Hematopoietic multipotent progenitor cell treated with erythropoietin and hydrocortisone succinate and interleukin-3 and kit ligand, for 15 days (in vitro differentiated cells): ENCODE data around the gene RNF151.
"Not testable (repeated sequence)": the region's sequence is repeated elsewhere in the genome, so short reads cannot be mapped to it uniquely, and the experiment has no call there.

ENCODE experiments used
- DNase-seq: peaks from one replicate; pipeline ENCODE4 v3.0.0-alpha.2; 2015; ENCODE audit warnings: low spot score

RNF151 gene, protein sequence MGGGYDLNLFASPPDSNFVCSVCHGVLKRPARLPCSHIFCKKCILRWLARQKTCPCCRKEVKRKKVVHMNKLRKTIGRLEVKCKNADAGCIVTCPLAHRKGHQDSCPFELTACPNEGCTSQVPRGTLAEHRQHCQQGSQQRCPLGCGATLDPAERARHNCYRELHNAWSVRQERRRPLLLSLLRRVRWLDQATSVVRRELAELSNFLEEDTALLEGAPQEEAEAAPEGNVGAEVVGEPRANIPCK

DNA sequence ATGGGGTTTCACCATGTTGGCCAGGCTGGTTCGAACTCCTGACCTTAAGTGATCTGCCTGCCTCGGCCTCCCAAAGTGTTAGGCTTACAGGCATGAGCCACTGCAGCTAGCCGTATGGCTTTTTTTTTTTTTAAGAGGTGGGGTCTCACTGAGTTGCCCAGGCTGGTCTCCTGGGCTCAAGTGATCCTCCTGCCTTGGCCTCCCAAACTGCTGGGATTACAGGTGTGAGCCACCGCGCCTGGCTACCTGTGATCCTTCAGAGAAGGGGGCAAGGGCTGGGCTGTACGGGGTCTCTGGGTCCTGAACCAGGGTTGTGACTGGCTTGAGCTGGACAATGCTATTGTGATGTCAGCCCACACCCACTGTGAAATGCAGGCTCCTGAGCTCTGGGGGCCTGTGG is at the start of gene RNF151:
Gene RNF151 (plus strand): TSS at position 397 of the 400 bp plus-strand sequence. CDS start 26 bp downstream, outside the sequence.
- no peak for DNase-seq

DNA sequence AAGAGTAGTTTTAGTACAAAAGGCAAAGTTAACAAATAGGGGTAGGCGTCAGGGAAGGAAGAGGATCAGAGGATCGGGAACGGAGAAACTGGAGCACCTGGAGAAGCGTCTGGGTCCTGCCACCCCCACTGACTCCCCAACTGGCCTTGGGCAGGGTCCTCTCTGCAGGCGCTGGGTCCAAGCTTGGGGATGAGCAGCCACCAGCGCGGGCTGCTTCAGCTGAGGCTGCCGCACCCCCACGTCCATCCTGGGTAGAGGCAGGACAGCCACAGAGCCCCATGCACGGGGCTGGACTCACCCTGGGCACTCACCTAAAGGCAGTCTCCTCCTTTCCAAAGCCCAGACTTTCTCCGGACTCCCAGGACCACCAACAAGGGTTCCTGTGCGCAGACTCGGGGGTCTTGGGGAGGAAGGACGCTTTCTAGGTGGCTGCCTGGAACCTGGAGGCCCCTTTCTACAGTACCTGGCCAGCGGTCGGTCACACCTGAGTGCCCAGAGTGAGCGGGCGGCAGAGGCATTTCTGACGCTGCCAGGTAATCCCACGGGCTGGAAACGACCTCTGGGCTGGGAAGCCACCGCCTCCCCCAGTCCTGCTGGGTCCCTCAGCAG is 49.5 kb upstream of the RNF151 start:
- no peak for DNase-seq

DNA sequence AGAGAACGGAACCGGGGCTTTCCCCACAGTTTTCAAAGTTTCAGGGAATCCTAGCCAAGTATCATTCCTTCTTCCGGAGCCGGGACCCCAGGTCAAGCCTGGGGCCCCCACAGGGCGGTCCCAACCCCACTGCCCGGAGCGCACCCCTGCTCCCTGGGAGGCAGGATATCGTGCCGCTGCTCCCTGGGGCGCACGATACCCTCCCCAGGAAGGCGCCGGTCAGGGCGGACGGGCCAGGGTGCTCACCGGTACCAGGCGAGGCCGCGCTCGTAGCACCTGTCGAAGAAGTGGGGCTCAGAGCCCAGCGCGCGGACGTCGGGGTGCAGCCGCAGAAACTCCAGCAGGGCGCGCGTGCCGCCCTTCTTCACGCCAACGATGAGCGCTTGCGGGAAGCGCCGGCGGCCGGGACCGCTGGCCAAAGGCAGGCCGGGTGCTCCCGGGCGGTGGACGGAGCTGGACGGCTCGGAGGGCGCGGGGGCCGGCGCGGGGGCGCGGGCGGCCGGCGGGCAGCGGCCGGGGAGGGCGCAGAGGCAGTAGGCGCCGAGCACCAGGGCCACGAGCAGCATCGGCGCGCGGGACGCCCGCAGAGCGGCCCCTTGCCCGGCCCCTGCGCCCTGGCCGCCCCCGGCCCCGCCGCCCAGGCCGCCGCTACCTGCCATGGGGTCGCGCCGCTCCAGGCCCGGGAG is 48.8 kb upstream of the RNF151 start:
- no peak for DNase-seq

DNA sequence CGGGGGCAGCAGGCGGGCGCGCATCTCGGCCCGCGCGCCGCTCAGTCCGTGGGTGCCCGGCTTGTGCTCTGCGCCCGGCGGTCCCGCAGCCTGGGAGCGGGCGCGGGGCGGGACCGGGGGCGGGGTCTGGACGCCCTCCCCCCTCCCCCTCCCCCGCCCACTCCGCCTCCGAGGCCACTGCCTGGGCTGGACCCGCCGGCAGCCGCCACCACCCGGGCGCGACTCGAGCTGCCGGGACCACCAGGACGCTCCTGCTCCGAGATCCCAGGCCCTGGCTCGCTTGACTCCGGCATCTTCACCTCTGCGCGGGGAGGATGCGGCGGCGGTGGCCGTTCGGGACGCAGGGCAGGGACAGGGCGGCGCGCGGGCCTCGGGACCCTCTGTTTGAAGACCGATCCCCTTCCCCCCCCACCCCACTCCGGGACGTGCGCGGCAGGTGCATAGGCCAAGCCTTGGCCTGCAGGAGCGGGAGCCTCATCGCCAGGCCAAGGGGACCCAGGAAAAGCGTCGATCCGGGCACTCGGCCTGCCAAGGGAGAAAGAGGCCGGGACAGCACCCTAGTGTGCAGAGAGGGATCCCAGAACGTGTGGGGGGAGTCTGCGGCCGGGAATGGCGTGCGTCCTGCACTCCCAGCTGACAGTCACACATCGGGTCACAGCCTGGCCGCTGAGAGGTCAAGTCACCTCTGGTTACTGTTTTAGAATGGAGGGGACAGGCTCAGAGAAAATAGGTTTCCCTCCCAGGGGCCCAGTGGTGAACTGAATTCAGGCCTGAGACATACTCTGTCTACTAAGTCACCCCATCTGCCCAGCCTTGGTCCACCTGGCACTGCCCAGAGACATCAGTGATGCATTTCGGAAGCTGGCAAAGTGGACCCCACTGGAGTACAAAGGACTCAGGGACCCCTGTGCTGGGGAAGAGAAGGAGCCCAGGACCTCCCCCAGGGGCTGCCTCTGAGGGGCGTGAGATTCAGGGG is 48.0 kb upstream of the RNF151 start, which contains the start of gene HS3ST6:
Gene HS3ST6 (minus strand): TSS at position 65 of the 976 bp plus-strand sequence. CDS start 92 bp downstream, outside the sequence.
- DNase-seq, result no peak

DNA sequence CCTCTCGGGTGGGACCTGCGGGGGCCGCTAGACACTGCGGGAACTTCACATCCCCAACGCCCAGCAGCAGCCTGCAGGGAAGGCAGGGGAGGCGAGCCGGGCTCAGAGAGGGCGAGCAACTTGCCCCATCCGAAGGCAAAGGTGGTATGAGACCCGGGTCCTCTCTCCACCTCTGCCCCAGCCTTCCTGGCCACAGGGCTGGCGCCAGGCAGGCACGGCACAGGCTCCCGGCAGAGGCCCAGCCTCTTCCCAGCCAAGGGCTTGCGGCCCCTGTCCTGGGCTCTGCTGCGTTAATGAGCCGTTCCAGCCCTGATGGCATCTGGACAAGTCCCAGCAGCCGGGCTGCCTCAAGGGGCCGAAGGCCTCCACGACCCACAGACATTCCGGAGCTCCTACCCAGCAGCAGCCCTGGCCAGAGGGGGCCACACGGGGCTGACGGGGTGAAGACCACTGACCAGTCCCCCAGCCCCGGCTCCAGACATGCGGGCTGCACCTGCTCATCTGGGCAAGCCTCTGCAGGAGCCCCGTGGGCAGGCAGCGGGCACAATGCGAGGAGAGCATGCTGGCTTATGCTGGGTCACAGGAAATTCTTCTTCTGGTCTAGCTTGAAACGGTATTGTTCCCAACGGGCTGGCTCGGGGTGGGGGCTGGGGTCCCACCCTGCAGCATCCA is 47.2 kb upstream of the RNF151 start:
- no peak for DNase-seq

DNA sequence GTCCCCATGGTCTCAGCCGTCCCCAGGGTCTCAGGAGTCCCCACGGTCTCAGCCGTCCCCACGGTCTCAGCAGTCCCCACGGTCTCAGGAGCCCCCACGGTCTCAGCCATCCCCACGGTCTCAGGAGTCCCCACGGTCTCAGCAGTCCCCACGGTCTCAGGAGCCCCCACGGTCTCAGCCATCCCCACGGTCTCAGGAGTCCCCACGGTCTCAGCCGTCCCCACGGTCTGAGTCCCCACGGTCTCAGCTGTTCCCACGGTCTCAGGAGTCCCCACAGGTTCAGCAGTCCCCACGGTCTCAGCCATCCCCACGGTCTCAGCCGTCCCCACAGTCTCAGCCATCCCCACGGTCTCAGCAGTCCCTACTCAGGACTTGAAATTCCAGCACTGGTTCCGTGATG is 46.5 kb upstream of the RNF151 start:
- DNase-seq, result not testable (repeated sequence)

DNA sequence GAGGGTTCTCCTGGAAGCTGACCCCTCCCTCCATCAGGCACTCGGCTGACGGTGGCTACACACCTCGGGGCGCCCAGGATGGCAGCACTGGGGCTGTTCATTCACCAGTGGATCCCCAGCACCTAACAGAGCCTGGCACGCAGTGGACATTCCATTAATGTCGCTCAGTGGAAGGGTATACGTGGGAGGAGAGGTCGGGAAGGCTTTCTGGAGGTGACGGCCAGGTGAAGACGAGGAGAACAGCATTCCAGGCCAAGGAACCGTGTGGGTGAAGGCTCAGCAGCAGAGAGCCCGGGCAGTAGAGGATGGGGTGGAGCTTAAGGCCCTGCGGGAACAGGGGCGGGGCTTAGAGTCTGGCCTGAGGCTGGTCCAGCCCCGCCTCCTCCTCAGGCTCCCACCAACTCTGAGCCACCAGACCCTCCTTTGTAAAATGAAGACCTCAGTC is 45.9 kb upstream of the RNF151 start:
- DNase-seq, result peak; percentile 19

DNA sequence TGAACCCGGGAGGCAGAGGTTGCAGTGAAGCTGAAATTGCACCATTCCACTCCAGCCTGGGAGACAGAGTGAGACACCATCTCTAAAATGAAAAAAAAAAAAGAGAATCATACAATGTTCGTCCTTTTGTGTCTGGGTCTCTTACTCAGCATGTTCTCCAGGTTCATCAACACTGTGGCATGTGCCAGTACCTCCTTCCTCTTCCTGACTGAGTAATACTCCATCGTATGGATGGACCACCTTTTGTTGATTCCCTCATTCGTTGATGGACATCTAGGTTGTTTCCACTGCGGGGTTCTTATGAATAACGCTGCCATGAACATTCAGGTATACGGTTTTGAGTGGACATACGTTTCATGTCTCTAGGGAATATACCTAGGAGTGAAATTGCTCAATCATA is 44.3 kb upstream of the RNF151 start:
- no peak for DNase-seq

DNA sequence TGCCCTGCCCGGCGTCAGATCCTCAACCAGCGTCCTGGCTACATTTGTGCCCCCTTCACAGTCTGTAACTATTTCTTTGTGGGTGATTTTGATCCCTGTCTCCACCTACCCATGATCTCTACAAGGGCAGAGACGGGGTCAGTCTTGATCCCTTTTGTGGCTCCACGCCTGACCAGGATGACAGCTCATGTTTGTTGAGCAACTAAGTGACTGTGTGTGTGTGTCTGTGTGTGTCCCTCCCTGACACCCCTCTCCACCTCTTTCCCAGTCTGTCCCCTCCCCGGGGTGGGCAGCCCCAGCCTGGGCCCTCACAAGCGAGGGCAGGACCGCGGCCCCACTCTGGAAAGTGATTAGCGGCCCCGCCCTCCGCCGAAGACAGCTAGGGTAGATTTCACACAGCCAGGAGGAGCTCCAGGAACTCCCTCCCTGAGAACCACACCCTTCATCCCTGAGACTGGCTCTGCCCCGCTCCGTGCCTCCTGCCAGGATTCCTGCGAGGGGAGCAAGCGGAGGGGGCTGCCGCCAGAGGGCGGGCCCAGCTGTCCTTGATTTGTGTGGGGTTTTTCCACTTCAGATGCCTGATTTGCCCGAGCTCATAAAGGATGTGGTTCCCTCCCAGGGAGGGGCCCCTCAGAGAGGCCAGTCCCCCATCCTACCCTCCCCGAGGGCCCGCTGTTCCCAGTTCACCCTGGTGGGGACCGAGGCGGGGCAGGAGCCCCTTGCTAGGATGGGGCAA is 43.2 kb upstream of the RNF151 start:
- DNase-seq, result no peak

DNA sequence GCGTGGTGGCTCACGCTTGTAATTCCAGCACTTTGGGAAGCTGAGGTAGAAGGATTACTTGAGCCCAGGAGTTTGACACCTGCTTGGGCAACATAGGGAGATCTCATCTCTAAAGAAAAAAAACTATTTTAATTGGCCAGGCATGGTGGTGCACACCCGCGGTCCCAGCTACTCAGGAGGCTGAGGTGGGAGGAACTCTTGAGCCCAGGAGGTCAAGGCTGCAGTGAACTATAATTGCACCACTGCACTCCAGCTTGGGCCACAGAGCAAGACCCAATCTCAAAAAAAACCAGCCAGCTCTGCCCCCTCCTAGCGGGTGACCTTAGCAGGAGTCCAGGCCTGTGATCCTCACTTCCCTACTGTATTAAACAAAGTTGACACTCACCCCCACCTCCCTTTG is 42.6 kb upstream of the RNF151 start:
- DNase-seq, result no peak

DNA sequence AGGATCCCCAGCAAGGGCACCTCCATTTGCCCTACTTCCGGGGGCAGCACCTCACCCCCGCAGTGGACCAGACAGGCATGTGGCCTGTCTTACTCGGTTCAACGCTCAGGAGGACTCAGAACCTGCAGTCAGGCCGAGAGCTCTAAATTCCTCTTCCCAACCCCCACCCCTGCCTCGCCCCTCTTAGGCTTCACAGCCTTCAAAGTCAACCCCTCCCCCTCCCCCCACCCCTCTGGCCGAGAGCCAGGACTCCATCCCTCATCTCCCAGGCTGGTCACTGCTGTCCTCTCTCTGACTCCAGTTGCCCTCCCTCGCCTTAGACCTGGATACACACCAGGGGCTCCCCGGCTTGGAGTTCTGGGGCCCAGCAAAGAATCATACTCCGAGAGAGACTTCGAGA is 40.4 kb upstream of the RNF151 start:
- DNase-seq, result no peak

DNA sequence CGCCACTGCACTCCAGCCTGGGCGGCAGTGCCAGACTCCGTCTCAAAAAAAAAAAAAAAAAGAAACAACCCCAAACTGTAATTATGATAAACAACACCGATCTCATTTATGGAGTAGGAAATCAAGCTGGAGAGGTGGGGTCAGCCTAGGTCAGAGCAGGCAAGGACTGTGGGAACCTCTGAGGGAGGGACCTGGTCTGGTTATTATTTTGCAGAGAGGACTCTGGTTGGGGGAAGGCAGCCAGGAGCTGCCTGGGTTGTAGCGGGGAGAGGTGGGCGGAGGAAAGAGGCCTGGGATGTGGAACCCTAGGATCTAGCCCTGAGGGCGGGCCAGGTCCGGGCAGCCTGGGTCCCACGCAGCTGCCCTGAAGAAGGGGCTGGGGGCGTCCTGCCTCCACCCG is 37.6 kb upstream of the RNF151 start:
- no peak for DNase-seq

DNA sequence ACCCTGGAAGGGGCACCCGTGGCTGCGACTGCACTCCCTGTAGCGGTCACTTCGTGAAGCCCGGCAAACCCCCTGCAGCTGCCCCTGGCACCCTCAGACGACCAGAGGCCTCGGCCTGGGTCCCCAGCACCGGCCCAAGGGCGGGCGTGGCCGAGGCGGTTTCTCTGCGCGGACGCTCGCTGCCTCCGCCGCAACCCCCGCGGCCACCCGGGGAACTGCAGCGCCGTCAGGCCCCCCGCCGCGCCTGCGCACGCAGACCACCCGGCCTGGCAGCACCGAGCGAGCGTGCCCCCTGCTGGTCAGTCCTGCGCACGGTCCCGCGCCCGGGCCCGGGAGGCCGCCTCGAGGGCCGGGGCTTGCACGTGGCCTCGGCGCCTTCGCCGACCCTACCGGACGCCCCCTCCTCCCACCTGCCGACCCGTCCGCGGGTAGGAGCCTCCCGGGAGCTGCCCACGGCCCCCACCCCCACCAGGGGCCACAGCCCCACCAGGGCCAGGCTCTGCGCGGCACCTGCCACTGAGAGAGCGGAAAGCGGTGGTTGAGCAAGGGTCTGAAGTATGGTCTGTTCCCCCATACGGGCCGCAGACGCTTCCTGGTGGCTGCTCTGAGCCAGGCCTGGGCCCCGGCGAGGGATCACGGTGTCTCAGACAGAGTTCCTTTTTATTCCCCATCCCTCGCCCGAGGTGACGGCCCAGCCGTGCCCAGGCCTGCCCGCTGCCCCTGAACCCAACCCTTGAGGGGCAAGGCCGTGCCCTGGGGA is 36.9 kb upstream of the RNF151 start:
- DNase-seq, result peak; percentile 83

DNA sequence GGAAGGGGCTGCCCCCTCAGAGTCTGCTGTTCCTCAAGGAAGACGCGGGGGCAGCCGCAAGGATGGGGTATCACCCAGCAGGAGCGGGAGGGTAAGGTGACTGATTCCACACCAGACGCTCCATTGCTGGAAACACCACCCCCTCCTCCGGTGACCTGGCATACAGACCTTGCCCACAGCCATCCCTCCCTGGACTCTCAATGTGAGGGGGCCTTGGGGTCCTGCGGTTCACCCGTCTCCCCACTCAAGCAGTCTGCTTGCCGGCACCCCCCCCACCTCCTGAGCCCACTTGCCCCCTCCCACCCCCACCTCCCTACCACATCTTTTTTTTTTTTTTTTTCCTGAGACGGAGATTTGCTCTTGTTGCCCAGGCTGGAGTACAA is 36.3 kb upstream of the RNF151 start:
- DNase-seq, result no peak

DNA sequence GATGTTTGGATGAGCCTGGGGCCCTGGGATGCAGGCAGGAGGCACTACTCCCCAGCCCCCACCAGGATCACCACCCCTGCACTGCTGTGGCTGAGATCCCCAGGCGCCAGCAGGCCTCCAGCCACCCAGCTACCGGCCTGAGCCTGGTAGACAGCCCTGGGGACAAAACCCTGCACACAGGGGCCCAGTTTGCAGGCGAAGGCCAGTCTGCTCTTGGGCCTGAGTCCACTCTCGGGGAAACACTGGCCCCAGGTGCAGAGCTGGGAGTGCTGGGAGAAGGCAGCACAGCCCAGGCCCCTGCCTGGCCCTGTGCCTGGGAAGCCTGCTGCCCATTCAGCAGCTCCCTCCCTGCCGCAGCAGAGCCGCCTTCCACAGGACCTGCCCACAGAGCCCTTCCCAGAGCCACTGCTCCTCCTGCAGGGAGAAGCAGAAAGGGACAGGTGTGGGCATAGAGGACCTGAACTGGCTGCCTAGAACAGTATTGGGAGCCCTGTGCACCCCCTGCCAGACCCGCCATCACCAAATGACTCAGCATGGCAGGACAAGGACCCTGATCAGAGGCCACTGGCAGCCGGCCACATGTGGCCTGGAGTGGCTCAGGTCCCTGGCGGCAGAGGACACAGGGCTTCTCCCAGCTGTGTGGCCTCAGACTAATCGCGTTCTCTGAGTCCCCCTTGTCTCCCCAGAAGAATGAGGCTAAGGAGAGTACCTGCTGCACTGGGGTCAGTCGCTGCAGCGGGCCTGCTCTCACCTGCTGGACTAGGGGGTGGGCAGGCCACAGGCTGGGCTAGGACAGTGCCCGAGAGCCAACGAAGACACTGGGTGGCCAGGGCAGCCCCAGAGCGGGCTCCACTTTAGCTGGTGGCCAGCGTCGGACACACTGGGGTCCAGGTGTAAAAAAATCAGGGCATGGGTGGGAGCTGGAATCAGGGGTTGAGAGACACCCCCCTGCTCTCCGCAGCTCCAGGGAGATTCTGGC is 34.3 kb upstream of the RNF151 start:
- no peak for DNase-seq

DNA sequence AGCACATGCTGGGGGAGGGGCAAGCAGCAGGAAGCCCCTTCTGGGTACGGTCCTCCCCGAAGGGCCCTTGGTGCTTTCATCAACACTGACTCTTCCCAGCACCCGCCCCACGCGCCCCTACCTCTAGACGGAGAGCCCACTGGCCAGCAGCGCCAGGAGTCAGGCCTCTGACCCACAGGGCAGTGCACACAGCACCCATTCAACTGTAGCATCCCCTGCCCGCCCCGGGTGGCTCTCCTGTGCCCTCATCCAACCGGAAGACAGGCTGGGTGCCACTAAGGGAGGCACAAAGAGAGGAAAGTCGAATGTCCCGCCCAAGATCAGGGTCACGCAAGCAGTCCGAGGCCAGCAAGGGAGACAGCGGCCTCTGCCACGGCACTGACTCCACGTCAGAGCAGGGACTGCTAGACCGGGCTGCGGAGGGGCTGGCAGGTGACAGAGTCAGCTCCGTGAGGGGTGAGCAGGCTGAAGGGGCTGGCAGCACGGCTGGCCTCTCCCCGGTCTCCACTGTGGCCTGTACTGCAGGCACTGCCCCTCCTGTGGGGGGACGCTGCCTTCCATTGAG is 33.5 kb upstream of the RNF151 start:
- DNase-seq, result no peak

DNA sequence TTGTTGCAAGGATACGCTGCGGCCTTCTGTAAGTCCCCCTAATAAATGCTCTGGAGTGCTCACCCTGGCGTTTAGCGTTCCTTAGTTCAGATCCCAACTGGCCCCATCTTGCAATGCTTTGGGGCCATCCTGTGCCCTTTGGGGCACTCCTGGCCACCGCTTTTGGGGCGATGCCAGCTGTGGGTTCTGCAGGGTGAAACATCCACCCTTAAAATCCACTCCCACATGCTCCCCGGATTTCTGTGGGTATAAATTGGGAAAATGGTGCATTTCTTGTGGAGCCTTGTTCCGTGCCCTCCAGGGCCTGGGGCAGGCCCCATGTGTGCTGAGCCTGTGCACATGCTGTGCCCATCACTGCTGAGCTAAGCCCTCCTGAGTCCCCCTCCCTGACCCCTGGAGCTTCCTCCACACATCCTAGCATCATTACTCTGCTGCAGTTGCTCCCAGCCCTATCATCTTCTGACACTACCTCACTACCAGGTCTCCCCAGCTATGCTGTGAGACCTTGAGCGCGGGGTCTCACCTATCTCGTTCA is 29.6 kb upstream of the RNF151 start:
- DNase-seq, result no peak

DNA sequence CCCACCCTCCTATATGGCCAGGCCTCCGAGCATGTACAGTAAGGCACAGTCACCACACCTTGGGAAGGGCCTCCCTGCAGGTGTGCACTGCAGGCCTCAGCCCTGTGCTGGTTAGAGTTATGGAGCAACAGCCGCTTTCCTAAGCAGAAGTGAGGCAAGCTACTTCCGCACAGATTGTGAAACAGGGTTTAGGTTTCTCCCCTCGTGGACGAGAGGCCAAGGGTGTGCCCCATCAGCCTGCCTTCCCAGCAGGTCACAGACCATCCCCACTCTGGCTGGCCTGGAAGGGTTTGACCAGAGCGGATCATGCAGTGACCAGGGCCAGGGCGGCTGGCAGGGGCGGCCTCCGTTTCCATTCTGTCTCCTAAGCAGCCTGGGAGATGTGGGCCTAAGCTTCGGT is 28.3 kb upstream of the RNF151 start:
- no peak for DNase-seq
